Measurements from ENCODE around the gene FAIM2. TPM values are rescaled to one million over a fixed set of nuclear protein-coding genes. Genes with fewer than 3 reads are reported as not detected.

FAIM2 gene
- total and polyA plus RNA-seq, 4 donors = 18.1 to 203 (median 130) TPM

- no peak overlapping the region for H3K4me3 ChIP-seq (ENCODE audit: low read depth, low read length)
Observed at GRCh38 chr12:49901026-49901425, 2.7 kb downstream of the FAIM2 start.

DNA sequence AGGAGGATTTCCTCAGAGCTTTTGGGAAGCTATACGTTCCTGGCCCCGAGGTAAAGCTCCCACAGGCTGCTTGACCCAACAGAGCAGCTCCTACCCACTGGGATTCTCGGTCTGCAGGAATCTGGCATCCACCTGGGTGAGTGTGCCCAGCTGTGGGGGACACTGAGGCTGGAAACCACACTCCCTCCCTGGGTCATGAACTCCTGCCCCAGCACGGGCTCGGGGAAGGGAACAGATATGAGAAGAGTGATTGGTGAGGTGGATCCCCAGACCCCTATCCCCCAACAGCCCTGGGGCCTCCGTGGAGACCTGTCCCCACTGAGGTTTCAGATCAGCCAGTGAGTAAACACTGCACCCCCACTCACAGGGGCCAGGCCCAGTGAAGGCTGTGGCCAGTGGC, 3.3 kb downstream of the FAIM2 start:
- DNase-seq (ENCODE audit: low read depth in 4 of 6, low spot score in 6 of 6) = no peak
- Histone ChIP-seq H3K27ac (ENCODE audit: low read depth, low read length) (no peak overlapping the region), H3K36me3 (ENCODE audit: control insufficient read depth, insufficient read depth, low read length) (peaks cover 55% of the 10 kb centered on the region), H3K4me3 (ENCODE audit: low read depth, low read length) (no peak overlapping the region), H3K4me1 (ENCODE audit: control insufficient read depth, insufficient read depth, low read length) (peaks cover 39% of the 10 kb centered on the region), H3K27me3 (ENCODE audit: control insufficient read depth, insufficient read depth, low read length) (no peaks in the 10 kb centered on the region), H3K9me3 (ENCODE audit: control insufficient read depth, insufficient read depth, low read length) (no peaks in the 10 kb centered on the region)
- whole genome bisulfite sequencing (ENCODE audit: insufficient coverage) = 69% methylated on average over 3 of the region's 6 CpGs

More at GRCh38 chr12:49901026-49901425, 2.7 kb downstream of the FAIM2 start:
- Histone ChIP-seq H3K4me1 (ENCODE audit: control insufficient read depth, insufficient read depth, low read length) (peaks cover 41% of the 10 kb centered on the region), H3K36me3 (ENCODE audit: control insufficient read depth, insufficient read depth, low read length) (peaks cover 49% of the 10 kb centered on the region), H3K27me3 (ENCODE audit: control insufficient read depth, insufficient read depth, low read length) (no peaks in the 10 kb centered on the region), H3K9me3 (ENCODE audit: control insufficient read depth, insufficient read depth, low read length) (no peaks in the 10 kb centered on the region), H3K27ac (ENCODE audit: low read depth, low read length) (no peak overlapping the region)
- DNase-seq (ENCODE audit: low read depth in 4 of 6, low spot score in 6 of 6) = no peak
- no CpG with 5 or more reads among the region's 4 CpGs for WGBS (ENCODE audit: insufficient coverage)

- no peak for DNase-seq (ENCODE audit: low read depth in 4 of 6, low spot score in 6 of 6)
- no peak overlapping the region for H3K27ac ChIP-seq (ENCODE audit: low read depth, low read length)
- 80% methylated on average over 2 of the region's 7 CpGs for WGBS (ENCODE audit: insufficient coverage)
- H3K9me3 ChIP-seq (ENCODE audit: control insufficient read depth, insufficient read depth, low read length) = no peaks in the 10 kb centered on the region
- peaks cover 60% of the 10 kb centered on the region for H3K36me3 ChIP-seq (ENCODE audit: control insufficient read depth, insufficient read depth, low read length)
- H3K4me3 ChIP-seq (ENCODE audit: low read depth, low read length) = no peak overlapping the region
- H3K4me1 ChIP-seq (ENCODE audit: control insufficient read depth, insufficient read depth, low read length) = peaks cover 42% of the 10 kb centered on the region
- no peaks in the 10 kb centered on the region for H3K27me3 ChIP-seq (ENCODE audit: control insufficient read depth, insufficient read depth, low read length)
Observed at GRCh38 chr12:49899921-49900320, 3.8 kb downstream of the FAIM2 start.

- DNase-seq (ENCODE audit: low read depth in 4 of 6, low spot score in 6 of 6) = no peak
- Histone ChIP-seq H3K4me1 (ENCODE audit: control insufficient read depth, insufficient read depth, low read length) (peaks cover 38% of the 10 kb centered on the region), H3K27me3 (ENCODE audit: control insufficient read depth, insufficient read depth, low read length) (no peaks in the 10 kb centered on the region), H3K4me3 (ENCODE audit: low read depth, low read length) (no peak overlapping the region), H3K36me3 (ENCODE audit: control insufficient read depth, insufficient read depth, low read length) (peaks cover 63% of the 10 kb centered on the region), H3K27ac (ENCODE audit: low read depth, low read length) (no peak overlapping the region), H3K9me3 (ENCODE audit: control insufficient read depth, insufficient read depth, low read length) (no peaks in the 10 kb centered on the region)
- 93% methylated on average over 8 of the region's 9 CpGs for WGBS (ENCODE audit: insufficient coverage)
Observed at GRCh38 chr12:49899286-49899843, 4.3 kb downstream of the FAIM2 start.

DNA sequence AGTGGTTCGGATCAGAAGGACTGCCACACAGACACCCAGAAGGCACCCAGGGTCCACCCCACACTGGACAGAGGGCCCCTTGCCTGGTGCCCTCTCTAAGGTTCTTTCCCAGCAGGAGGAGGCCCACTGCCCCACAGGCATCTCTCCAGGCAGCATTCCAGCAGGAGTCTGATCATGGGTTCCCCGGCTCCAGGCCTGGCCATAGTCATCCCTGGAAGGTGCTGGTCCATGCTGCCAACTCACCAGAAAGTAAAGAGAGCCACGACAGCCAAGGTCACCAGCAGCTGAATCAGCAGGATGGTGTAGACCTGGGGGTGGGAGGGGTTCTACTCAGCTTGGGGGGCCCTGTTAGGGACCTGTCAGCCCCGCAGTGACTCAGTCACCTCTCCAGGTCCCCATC, 6.4 kb downstream of the FAIM2 start:
- no peak overlapping the region for H3K27ac ChIP-seq (ENCODE audit: low read depth, low read length)
- no peak overlapping the region for H3K4me3 ChIP-seq (ENCODE audit: low read depth, low read length)
- no peak for DNase-seq (ENCODE audit: low read depth in 4 of 6, low spot score in 6 of 6)
- H3K9me3 ChIP-seq (ENCODE audit: control insufficient read depth, insufficient read depth, low read length) = no peaks in the 10 kb centered on the region
- H3K27me3 ChIP-seq (ENCODE audit: control insufficient read depth, insufficient read depth, low read length) = no peaks in the 10 kb centered on the region
- H3K36me3 ChIP-seq (ENCODE audit: control insufficient read depth, insufficient read depth, low read length) = peaks cover 70% of the 10 kb centered on the region
- H3K4me1 ChIP-seq (ENCODE audit: control insufficient read depth, insufficient read depth, low read length) = peaks cover 20% of the 10 kb centered on the region
- WGBS (ENCODE audit: insufficient coverage) = 61% methylated on average over 3 of the region's 4 CpGs

DNA sequence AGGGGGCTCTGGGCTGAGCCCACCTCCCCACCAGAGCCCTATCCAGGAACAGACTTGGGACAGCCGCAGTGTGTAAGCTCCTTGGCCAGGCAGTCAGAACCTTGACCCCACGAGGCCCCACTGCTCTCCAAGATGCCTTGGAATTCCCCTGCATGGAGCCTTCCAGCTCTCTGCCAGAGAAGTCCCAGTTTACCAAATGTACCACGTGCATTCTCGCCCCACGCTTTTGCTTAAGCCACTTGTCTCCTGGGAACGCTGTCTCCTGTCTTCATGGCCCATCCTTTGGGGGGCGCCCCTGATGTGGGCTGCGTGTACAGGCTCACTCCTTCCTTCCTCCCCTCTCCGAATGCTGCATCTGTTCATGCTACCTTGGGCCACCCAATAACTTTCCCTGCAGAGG, 7.9 kb downstream of the FAIM2 start:
- no peak overlapping the region for H3K27ac ChIP-seq (ENCODE audit: low read depth, low read length)
- WGBS (ENCODE audit: insufficient coverage) = 84% methylated on average over 8 of the region's 9 CpGs
- no peaks in the 10 kb centered on the region for H3K27me3 ChIP-seq (ENCODE audit: control insufficient read depth, insufficient read depth, low read length)
- H3K4me3 ChIP-seq (ENCODE audit: low read depth, low read length) = no peak overlapping the region
- no peak for DNase-seq (ENCODE audit: low read depth in 4 of 6, low spot score in 6 of 6)
- H3K9me3 ChIP-seq (ENCODE audit: control insufficient read depth, insufficient read depth, low read length) = no peaks in the 10 kb centered on the region
- peaks cover 73% of the 10 kb centered on the region for H3K36me3 ChIP-seq (ENCODE audit: control insufficient read depth, insufficient read depth, low read length)
- H3K4me1 ChIP-seq (ENCODE audit: control insufficient read depth, insufficient read depth, low read length) = peaks cover 7% of the 10 kb centered on the region

GRCh38 chr12:49894751-49895148, 8.9 kb downstream of the FAIM2 start:
- Histone ChIP-seq H3K27me3 (ENCODE audit: control insufficient read depth, insufficient read depth, low read length) (no peaks in the 10 kb centered on the region), H3K4me3 (ENCODE audit: low read depth, low read length) (no peak overlapping the region), H3K36me3 (ENCODE audit: control insufficient read depth, insufficient read depth, low read length) (peaks cover 73% of the 10 kb centered on the region), H3K4me1 (ENCODE audit: control insufficient read depth, insufficient read depth, low read length) (peaks cover 7% of the 10 kb centered on the region), H3K9me3 (ENCODE audit: control insufficient read depth, insufficient read depth, low read length) (no peaks in the 10 kb centered on the region), H3K27ac (ENCODE audit: low read depth, low read length) (no peak overlapping the region)
- 45% methylated on average over 3 of the region's 5 CpGs for WGBS (ENCODE audit: insufficient coverage)
- DNase-seq (ENCODE audit: low read depth in 4 of 6, low spot score in 6 of 6) = no peak

- DNase-seq (ENCODE audit: low read depth in 4 of 6, low spot score in 6 of 6) = no peak
- Histone ChIP-seq H3K9me3 (ENCODE audit: control insufficient read depth, insufficient read depth, low read length) (no peaks in the 10 kb centered on the region), H3K4me3 (ENCODE audit: low read depth, low read length) (no peak overlapping the region), H3K27ac (ENCODE audit: low read depth, low read length) (no peak overlapping the region), H3K36me3 (ENCODE audit: control insufficient read depth, insufficient read depth, low read length) (peaks cover 75% of the 10 kb centered on the region), H3K27me3 (ENCODE audit: control insufficient read depth, insufficient read depth, low read length) (no peaks in the 10 kb centered on the region), H3K4me1 (ENCODE audit: control insufficient read depth, insufficient read depth, low read length) (peaks cover 7% of the 10 kb centered on the region)
- 76% methylated on average over 3 of the region's 10 CpGs for WGBS (ENCODE audit: insufficient coverage)
Observed at GRCh38 chr12:49893753-49894750, 9.6 kb downstream of the FAIM2 start.

DNA sequence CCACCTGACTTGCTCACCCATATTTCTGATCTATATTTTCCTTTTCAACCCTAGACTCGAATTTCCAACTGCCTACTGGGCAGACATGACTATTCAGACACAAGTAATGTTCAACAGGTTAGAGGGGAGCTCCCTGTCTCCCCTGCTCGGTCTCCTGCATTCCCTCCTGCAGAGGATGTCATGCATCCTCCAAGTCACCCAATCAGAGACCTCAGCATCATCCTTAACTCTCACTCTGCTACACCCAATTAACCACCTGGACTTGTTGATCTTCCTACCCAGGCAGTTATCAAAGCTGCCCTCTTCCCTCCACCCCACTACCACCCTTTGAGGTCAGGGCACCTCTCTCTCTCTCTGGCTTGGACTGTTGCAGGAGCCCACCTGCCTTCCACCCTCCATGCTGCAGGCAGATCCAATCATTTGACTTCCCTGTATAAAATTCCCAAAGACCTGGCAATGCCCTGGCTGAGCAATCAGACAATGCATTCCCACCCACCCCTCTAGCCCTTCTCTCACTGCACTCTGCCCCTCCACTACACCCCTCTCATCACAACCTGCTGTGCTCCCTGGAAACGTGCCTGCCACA, 10.9 kb downstream of the FAIM2 start:
- Histone ChIP-seq H3K27ac (ENCODE audit: low read depth, low read length) (no peak overlapping the region), H3K27me3 (ENCODE audit: control insufficient read depth, insufficient read depth, low read length) (no peaks in the 10 kb centered on the region), H3K4me3 (ENCODE audit: low read depth, low read length) (no peak overlapping the region), H3K36me3 (ENCODE audit: control insufficient read depth, insufficient read depth, low read length) (peaks cover 79% of the 10 kb centered on the region), H3K9me3 (ENCODE audit: control insufficient read depth, insufficient read depth, low read length) (no peaks in the 10 kb centered on the region), H3K4me1 (ENCODE audit: control insufficient read depth, insufficient read depth, low read length) (peaks cover 7% of the 10 kb centered on the region)
- no peak for DNase-seq (ENCODE audit: low read depth in 4 of 6, low spot score in 6 of 6)
- WGBS (ENCODE audit: insufficient coverage) = 71% methylated on average over 3 of the region's 3 CpGs

Data from spinal cord (tissue), 10 donors.